ENCODE data around the gene ZNF30. TPM values are rescaled to one million over a fixed set of nuclear protein-coding genes. Genes with fewer than 3 reads are reported as not detected.

Gene ZNF30
- total RNA-seq, 4 donors from 2014 or later = 1.2 to 4.3 (median 3.1) TPM

- Histone ChIP-seq H3K9me3 (peaks cover 0 to 17% (median 0%) of the 10 kb centered on the region in 4 donors), H3K4me3 (no peak overlapping the region), H3K36me3 (no peaks in the 10 kb centered on the region), H3K27me3 (no peaks in the 10 kb centered on the region), H3K27ac (no peak overlapping the region), H3K4me1 (peaks cover 0 to 18% (median 0%) of the 10 kb centered on the region in 4 donors)
- no peak for DNase-seq (ENCODE audit: low spot score in 2 of 2)
- TF ChIP-seq CTCF (IDR thresholded peaks at IDR 0.05) (no peak), EP300 (IDR thresholded peaks at IDR 0.05) (no peak), POLR2A (IDR thresholded peaks at IDR 0.05) (no peak)
- WGBS, 2 donors = 83 to 84% methylated on average over 7 of the region's 7 CpGs
Measured at GRCh38 chr19:34972163-34972705, 45.5 kb downstream of the ZNF30 start.

GRCh38 chr19:34974646-34975045, 47.9 kb downstream of the ZNF30 start:
- H3K4me1 ChIP-seq = peaks cover 0 to 18% (median 0%) of the 10 kb centered on the region in 4 donors
- H3K27ac ChIP-seq = no peak overlapping the region
- WGBS, 2 donors = 60 to 68% methylated on average over 5 of the region's 5 CpGs
- no peaks in the 10 kb centered on the region for H3K36me3 ChIP-seq
- H3K9me3 ChIP-seq = peaks cover 0 to 8% (median 0%) of the 10 kb centered on the region in 4 donors
- no peaks in the 10 kb centered on the region for H3K27me3 ChIP-seq
- no peak overlapping the region for H3K4me3 ChIP-seq
- DNase-seq (ENCODE audit: low spot score in 2 of 2) = no peak
- TF ChIP-seq CTCF (IDR thresholded peaks at IDR 0.05) = no peak
- no peak for TF ChIP-seq POLR2A (IDR thresholded peaks at IDR 0.05)
- peak in 1 of 2 donors; percentile 23 for TF ChIP-seq EP300 (IDR thresholded peaks at IDR 0.05)

GRCh38 chr19:34975056-34975455, 48.4 kb downstream of the ZNF30 start:
- no peak for DNase-seq (ENCODE audit: low spot score in 2 of 2)
- no peak for TF ChIP-seq EP300 (IDR thresholded peaks at IDR 0.05)
- no peak for TF ChIP-seq CTCF (IDR thresholded peaks at IDR 0.05)
- no peak for TF ChIP-seq POLR2A (IDR thresholded peaks at IDR 0.05)
- Histone ChIP-seq H3K9me3 (peaks cover 0 to 8% (median 0%) of the 10 kb centered on the region in 4 donors), H3K4me1 (peaks cover 0 to 18% (median 0%) of the 10 kb centered on the region in 4 donors), H3K36me3 (no peaks in the 10 kb centered on the region), H3K27ac (no peak overlapping the region), H3K4me3 (no peak overlapping the region), H3K27me3 (no peaks in the 10 kb centered on the region)
- WGBS, 2 donors = 67 to 80% methylated on average over 5 of the region's 5 CpGs

GRCh38 chr19:34976611-34977010, 49.9 kb downstream of the ZNF30 start:
- no peak for DNase-seq (ENCODE audit: low spot score in 2 of 2)
- Histone ChIP-seq H3K27me3 (no peaks in the 10 kb centered on the region), H3K4me3 (no peak overlapping the region), H3K27ac (no peak overlapping the region), H3K4me1 (peaks cover 0 to 18% (median 0%) of the 10 kb centered on the region in 4 donors), H3K36me3 (no peaks in the 10 kb centered on the region), H3K9me3 (peaks cover 0 to 8% (median 0%) of the 10 kb centered on the region in 4 donors)
- TF ChIP-seq CTCF (IDR thresholded peaks at IDR 0.05) (no peak), POLR2A (IDR thresholded peaks at IDR 0.05) (no peak), EP300 (IDR thresholded peaks at IDR 0.05) (no peak)
- 86% methylated on average over 3 of the region's 3 CpGs for WGBS, 2 donors

GRCh38 chr19:34979819-34980640, 53.3 kb downstream of the ZNF30 start:
- H3K27me3 ChIP-seq = no peaks in the 10 kb centered on the region
- H3K4me3 ChIP-seq = no peak overlapping the region
- H3K27ac ChIP-seq = no peak overlapping the region
- WGBS, 2 donors = 73 to 78% methylated on average over 12 of the region's 12 CpGs
- DNase-seq (ENCODE audit: low spot score in 2 of 2) = no peak
- TF ChIP-seq CTCF (IDR thresholded peaks at IDR 0.05) (no peak), EP300 (IDR thresholded peaks at IDR 0.05) (no peak), POLR2A (IDR thresholded peaks at IDR 0.05) (no peak)
- H3K36me3 ChIP-seq = no peaks in the 10 kb centered on the region
- H3K9me3 ChIP-seq = peaks cover 0 to 8% (median 0%) of the 10 kb centered on the region in 4 donors
- no peaks in the 10 kb centered on the region for H3K4me1 ChIP-seq

Data from tibial nerve (tissue), 4 donors.